Fibroblast of lung (primary cell): ENCODE measurements around the gene NKAIN4. TPM values are rescaled to one million over a fixed set of nuclear protein-coding genes. Genes with fewer than 3 reads are reported as not detected.

Experiments
- DNase-seq, 2 donors: peaks; one replicate each; pipeline versions ENCODE4 v3.0.0 to v3.0.0-alpha.2; 2010; ENCODE audit warnings: low read depth in 2 of 2
- H2AFZ ChIP-seq: 2 replicates; pipeline ENCODE4 v1.5.1; 2012; ENCODE audit warnings: low read length, control low read depth, inconsistent platforms
- H3K27ac ChIP-seq: 2 replicates; pipeline ENCODE4 v1.5.1; 2011; ENCODE audit warnings: low read length, control low read depth; ENCODE audit not compliant: insufficient read depth
- H3K27me3 ChIP-seq: 2 replicates; pipeline ENCODE4 v1.5.1; 2011; ENCODE audit warnings: mild to moderate bottlenecking, low read length; ENCODE audit not compliant: control insufficient read depth, insufficient read depth
- H3K36me3 ChIP-seq: 2 replicates; pipeline ENCODE4 v1.5.1; 2011; ENCODE audit warnings: low read length; ENCODE audit not compliant: control insufficient read depth, insufficient read depth
- H3K4me1 ChIP-seq: 2 replicates; pipeline ENCODE4 v1.5.1; 2011; ENCODE audit warnings: low read length; ENCODE audit not compliant: control insufficient read depth, insufficient read depth; ENCODE audit errors: extremely low read depth
- H3K4me2 ChIP-seq: 2 replicates; pipeline ENCODE4 v1.5.1; 2011; ENCODE audit warnings: low read length, control low read depth; ENCODE audit not compliant: insufficient read depth; ENCODE audit errors: extremely low read depth
- H3K4me3 ChIP-seq, 4 experiments: fragments of 200-600 bp in 1 of 4; sonication (generic) in 1 of 4; replicated peaks in 1 of 4; 2 replicates each; pipeline ENCODE4 v1.5.1; 2011 to 2016; ENCODE audit warnings: low read length in 4 of 4, low read depth in 3 of 4, mild to moderate bottlenecking in 3 of 4, control low read depth in 2 of 4, inconsistent platforms in 1 of 4, mixed read lengths in 1 of 4; ENCODE audit not compliant: insufficient read depth in 1 of 4; ENCODE audit errors: control extremely low read depth in 1 of 4
- H3K79me2 ChIP-seq: 2 replicates; pipeline ENCODE4 v1.5.1; 2012; ENCODE audit warnings: mild to moderate bottlenecking, low read length, inconsistent platforms; ENCODE audit not compliant: control insufficient read depth, insufficient read depth
- H3K9ac ChIP-seq: 2 replicates; pipeline ENCODE4 v1.5.1; 2011; ENCODE audit warnings: mild to moderate bottlenecking, low read length, control low read depth; ENCODE audit not compliant: insufficient read depth
- H3K9me3 ChIP-seq: 2 replicates; pipeline ENCODE4 v1.5.1; 2012; ENCODE audit warnings: low read depth, low read length; ENCODE audit not compliant: control insufficient read depth, insufficient read depth
- H4K20me1 ChIP-seq: 2 replicates; pipeline ENCODE4 v1.5.1; 2011; ENCODE audit warnings: low read length; ENCODE audit not compliant: control insufficient read depth, insufficient read depth; ENCODE audit errors: extremely low read depth
- CTCF ChIP-seq, 2 donors: IDR thresholded peaks in 1 of 2; conservative IDR thresholded peaks in 1 of 2; 1 replicate in 1 of 2; 2 replicates in 1 of 2; pipeline ENCODE4 v1.5.1; 2011 to 2012; ENCODE audit warnings: low read length in 2 of 2, control low read depth in 1 of 2, inconsistent platforms in 1 of 2, low read depth in 1 of 2, mild to moderate bottlenecking in 1 of 2
- EZH2 ChIP-seq: IDR thresholded peaks from 2 replicates; pipeline ENCODE4 v1.5.1; 2012; ENCODE audit warnings: low read length, control low read depth, mild to moderate bottlenecking; ENCODE audit errors: missing control alignments
- polyA plus RNA-seq, 2 donors: library from polyadenylated mRNA; depleted of rRNA in 1 of 2; stranded (reverse) in 1 of 2; unstranded in 1 of 2; fragments of >200 nt; gene quantifications; 2 replicates each; pipeline ENCODE4 v1.2.1, GENCODE V29; 2011 to 2012; ENCODE audit warnings: missing spikeins in 1 of 2
- total RNA-seq: library from RNA; depleted of rRNA; stranded (reverse); fragments of >200 nt; gene quantifications from 2 replicates; pipeline ENCODE4 v1.2.1, GENCODE V29; 2014

The NKAIN4 gene
- total and polyA plus RNA-seq, 2 donors (not counting 1 experiment from before 2014, with no cell fraction given) = not detected

- Histone ChIP-seq H3K27ac (no peak overlapping the region), H2AFZ (no peak overlapping the region), H4K20me1 (no peaks in the 10 kb centered on the region), H3K27me3 (no peaks in the 10 kb centered on the region), H3K4me1 (no peaks in the 10 kb centered on the region), H3K9me3 (no peaks in the 10 kb centered on the region), H3K4me2 (no peak overlapping the region), H3K9ac (no peak overlapping the region), H3K79me2 (peaks cover under 1% of the 10 kb centered on the region), H3K4me3 (no peak overlapping the region), H3K36me3 (peaks cover 29% of the 10 kb centered on the region)
- DNase-seq = no peak
- TF ChIP-seq EZH2 (no peak), CTCF (conservative IDR thresholded peaks at IDR 0.05 in 1 of 2, IDR thresholded peaks at IDR 0.05 in 1 of 2; ENCODE audit: low read depth in 1 of 2, low read length in 2 of 2) (no peak)
These were observed 28.7 kb upstream of the NKAIN4 start for GRCh38 chr20:63282946-63283345.

- peaks cover 33% of the 10 kb centered on the region for H3K36me3 ChIP-seq
- DNase-seq = no peak
- no peak overlapping the region for H2AFZ ChIP-seq
- H3K27ac ChIP-seq = no peak overlapping the region
- peaks cover 10% of the 10 kb centered on the region for H3K79me2 ChIP-seq
- no peaks in the 10 kb centered on the region for H3K27me3 ChIP-seq
- TF ChIP-seq EZH2 (no peak), CTCF (conservative IDR thresholded peaks at IDR 0.05 in 1 of 2, IDR thresholded peaks at IDR 0.05 in 1 of 2; ENCODE audit: low read depth in 1 of 2, low read length in 2 of 2) (no peak)
- no peaks in the 10 kb centered on the region for H3K9me3 ChIP-seq
- no peaks in the 10 kb centered on the region for H4K20me1 ChIP-seq
- no peaks in the 10 kb centered on the region for H3K4me1 ChIP-seq
- no peak overlapping the region for H3K9ac ChIP-seq
- H3K4me3 ChIP-seq = no peak overlapping the region
- no peak overlapping the region for H3K4me2 ChIP-seq
These were observed 27.7 kb upstream of the NKAIN4 start for GRCh38 chr20:63281742-63282665.

GRCh38 chr20:63280929-63281545, 26.8 kb upstream of the NKAIN4 start:
- Histone ChIP-seq H3K27ac (no peak overlapping the region), H4K20me1 (no peaks in the 10 kb centered on the region), H3K36me3 (peaks cover 42% of the 10 kb centered on the region), H3K27me3 (no peaks in the 10 kb centered on the region), H3K9ac (no peak overlapping the region), H2AFZ (no peak overlapping the region), H3K4me1 (no peaks in the 10 kb centered on the region), H3K4me2 (no peak overlapping the region), H3K4me3 (no peak overlapping the region), H3K79me2 (peaks cover 19% of the 10 kb centered on the region), H3K9me3 (no peaks in the 10 kb centered on the region)
- DNase-seq = no peak
- TF ChIP-seq CTCF (conservative IDR thresholded peaks at IDR 0.05 in 1 of 2, IDR thresholded peaks at IDR 0.05 in 1 of 2; ENCODE audit: low read depth in 1 of 2, low read length in 2 of 2) (peak in 1 of 2 donors; percentile 29), EZH2 (no peak)
